ENCODE data around the gene ARID5A. TPM values are rescaled to one million over a fixed set of nuclear protein-coding genes. Genes with fewer than 3 reads are reported as not detected.

ARID5A gene
- total and polyA plus RNA-seq, 2 of the 13 experiments (the other 11 are each of a cell fraction or from before 2014, with no cell fraction given): 6.0 to 9.5 TPM

- TF ChIP-seq ZNF230 (CRISPR knock-in tag; IDR thresholded peaks at IDR 0.05) (peak; percentile 50; the same call in 1 of the 2 replicates), CHCHD3 (CRISPR knock-in tag; IDR thresholded peaks at IDR 0.05) (no peak), ZNF670 (CRISPR knock-in tag; IDR thresholded peaks at IDR 0.05; ENCODE audit: borderline replicate concordance) (peak; percentile 85; the same call in 1 of the 2 replicates), KLF15 (CRISPR knock-in tag; IDR thresholded peaks at IDR 0.05; ENCODE audit: borderline replicate concordance) (no peak), POGZ (CRISPR knock-in tag; IDR thresholded peaks at IDR 0.05) (peak; percentile 79), NFIC (IDR thresholded peaks at IDR 0.05; ENCODE audit: low read length) (peak; percentile 65; the same call in 1 of the 2 replicates), NR2C2 (CRISPR knock-in tag; IDR thresholded peaks at IDR 0.05; ENCODE audit: borderline replicate concordance) (peak; percentile 87), ZNF7 (CRISPR knock-in tag; IDR thresholded peaks at IDR 0.05) (no peak), HDAC1 (CRISPR knock-in tag; IDR thresholded peaks at IDR 0.05) (peak; percentile 92), ZNF740 (CRISPR knock-in tag; IDR thresholded peaks at IDR 0.05) (peak; percentile 75; the same call in 1 of the 2 replicates), GATA4 (IDR thresholded peaks at IDR 0.05; ENCODE audit: borderline replicate concordance, low read depth) (peak; percentile 76; the same call in 1 of the 2 replicates), NCOA1 (CRISPR knock-in tag; IDR thresholded peaks at IDR 0.05) (0 out of 2 replicates have a peak, but pooled peaks have one; percentile 20), CEBPG (CRISPR knock-in tag; IDR thresholded peaks at IDR 0.05) (peak; percentile 93), MAFK (conservative IDR thresholded peaks at IDR 0.05 in 1 of 2, IDR thresholded peaks at IDR 0.05 in 1 of 2; ENCODE audit: low read length in 2 of 2) (no peak), SOX13 (IDR thresholded peaks at IDR 0.05) (0 out of 2 replicates have a peak, but pooled peaks have one; percentile 50), SOX13 (CRISPR knock-in tag; conservative IDR thresholded peaks at IDR 0.05 in 1 of 2, IDR thresholded peaks at IDR 0.05 in 1 of 2) (peak in 1 of 2 experiments; percentile 83; a peak in 2 of 4 replicates), AHR (CRISPR knock-in tag; IDR thresholded peaks at IDR 0.05) (no peak), RFX3 (CRISPR knock-in tag; IDR thresholded peaks at IDR 0.05) (no peak), ZNF703 (CRISPR knock-in tag; IDR thresholded peaks at IDR 0.05; ENCODE audit: borderline replicate concordance) (no peak)
- TF ChIP-seq, protein P1, sequence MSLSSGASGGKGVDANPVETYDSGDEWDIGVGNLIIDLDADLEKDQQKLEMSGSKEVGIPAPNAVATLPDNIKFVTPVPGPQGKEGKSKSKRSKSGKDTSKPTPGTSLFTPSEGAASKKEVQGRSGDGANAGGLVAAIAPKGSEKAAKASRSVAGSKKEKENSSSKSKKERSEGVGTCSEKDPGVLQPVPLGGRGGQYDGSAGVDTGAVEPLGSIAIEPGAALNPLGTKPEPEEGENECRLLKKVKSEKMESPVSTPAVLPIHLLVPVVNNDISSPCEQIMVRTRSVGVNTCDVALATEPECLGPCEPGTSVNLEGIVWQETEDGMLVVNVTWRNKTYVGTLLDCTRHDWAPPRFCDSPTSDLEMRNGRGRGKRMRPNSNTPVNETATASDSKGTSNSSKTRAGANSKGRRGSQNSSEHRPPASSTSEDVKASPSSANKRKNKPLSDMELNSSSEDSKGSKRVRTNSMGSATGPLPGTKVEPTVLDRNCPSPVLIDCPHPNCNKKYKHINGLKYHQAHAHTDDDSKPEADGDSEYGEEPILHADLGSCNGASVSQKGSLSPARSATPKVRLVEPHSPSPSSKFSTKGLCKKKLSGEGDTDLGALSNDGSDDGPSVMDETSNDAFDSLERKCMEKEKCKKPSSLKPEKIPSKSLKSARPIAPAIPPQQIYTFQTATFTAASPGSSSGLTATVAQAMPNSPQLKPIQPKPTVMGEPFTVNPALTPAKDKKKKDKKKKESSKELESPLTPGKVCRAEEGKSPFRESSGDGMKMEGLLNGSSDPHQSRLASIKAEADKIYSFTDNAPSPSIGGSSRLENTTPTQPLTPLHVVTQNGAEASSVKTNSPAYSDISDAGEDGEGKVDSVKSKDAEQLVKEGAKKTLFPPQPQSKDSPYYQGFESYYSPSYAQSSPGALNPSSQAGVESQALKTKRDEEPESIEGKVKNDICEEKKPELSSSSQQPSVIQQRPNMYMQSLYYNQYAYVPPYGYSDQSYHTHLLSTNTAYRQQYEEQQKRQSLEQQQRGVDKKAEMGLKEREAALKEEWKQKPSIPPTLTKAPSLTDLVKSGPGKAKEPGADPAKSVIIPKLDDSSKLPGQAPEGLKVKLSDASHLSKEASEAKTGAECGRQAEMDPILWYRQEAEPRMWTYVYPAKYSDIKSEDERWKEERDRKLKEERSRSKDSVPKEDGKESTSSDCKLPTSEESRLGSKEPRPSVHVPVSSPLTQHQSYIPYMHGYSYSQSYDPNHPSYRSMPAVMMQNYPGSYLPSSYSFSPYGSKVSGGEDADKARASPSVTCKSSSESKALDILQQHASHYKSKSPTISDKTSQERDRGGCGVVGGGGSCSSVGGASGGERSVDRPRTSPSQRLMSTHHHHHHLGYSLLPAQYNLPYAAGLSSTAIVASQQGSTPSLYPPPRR (CRISPR knock-in tag; IDR thresholded peaks at IDR 0.05; ENCODE audit: borderline replicate concordance): peak; percentile 93
- TF ChIP-seq, protein P2, sequence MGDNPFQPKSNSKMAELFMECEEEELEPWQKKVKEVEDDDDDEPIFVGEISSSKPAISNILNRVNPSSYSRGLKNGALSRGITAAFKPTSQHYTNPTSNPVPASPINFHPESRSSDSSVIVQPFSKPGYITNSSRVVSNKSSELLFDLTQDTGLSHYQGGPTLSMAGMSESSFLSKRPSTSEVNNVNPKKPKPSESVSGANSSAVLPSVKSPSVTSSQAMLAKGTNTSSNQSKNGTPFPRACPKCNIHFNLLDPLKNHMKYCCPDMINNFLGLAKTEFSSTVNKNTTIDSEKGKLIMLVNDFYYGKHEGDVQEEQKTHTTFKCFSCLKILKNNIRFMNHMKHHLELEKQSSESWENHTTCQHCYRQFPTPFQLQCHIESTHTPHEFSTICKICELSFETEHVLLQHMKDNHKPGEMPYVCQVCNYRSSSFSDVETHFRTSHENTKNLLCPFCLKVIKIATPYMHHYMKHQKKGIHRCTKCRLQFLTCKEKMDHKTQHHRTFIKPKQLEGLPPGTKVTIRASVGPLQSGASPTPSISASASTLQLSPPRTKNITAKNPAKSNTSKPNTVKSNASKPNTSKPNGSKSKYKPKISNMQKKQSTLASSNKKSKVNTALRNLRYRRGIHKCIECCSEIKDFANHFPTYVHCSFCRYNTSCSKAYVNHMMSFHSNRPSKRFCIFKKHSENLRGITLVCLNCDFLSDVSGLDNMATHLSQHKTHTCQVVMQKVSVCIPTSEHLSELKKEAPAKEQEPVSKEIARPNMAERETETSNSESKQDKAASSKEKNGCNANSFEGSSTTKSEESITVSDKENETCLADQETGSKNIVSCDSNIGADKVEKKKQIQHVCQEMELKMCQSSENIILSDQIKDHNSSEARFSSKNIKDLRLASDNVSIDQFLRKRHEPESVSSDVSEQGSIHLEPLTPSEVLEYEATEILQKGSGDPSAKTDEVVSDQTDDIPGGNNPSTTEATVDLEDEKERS (CRISPR knock-in tag; IDR thresholded peaks at IDR 0.05): peak; percentile 91
Observed at GRCh38 chr2:96601382-96602292, 65.1 kb downstream of the ARID5A start (continued).
